Measurements from ENCODE around the gene MAGEA9B. TPM values are rescaled to one million over a fixed set of nuclear protein-coding genes. Genes with fewer than 3 reads are reported as not detected.

The MAGEA9B gene
- polyA plus RNA-seq, 3 donors: not detected

DNA sequence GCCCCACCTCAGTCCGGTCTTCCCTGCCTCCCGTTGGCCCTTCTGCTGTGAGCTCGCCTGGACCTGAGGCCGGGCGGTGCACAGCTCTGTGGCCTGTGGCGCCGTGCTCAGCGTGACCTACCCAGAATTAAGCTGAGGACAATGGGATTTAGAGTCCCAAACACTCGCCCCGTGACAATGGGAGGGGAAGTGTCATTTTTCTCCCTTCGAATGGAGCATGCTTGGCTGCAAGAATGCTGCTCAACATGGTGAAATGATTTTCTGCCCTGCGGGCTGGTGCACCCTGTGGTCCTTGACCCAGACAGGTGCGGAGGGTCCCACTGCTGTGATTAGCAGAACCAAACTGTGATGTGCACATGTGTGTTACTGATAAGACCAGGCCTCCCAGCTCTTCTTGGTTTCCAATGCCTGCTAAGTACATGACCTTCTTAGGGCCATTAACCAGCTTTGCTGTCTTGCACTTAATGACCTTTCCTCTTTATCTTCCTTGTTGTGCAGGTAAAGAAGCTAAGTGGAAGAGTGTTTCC, 45.7 kb downstream of the MAGEA9B start:
- Histone ChIP-seq H3K9me3 (replicated peaks in 1 of 2; ENCODE audit: control insufficient read depth in 1 of 2, insufficient read depth in 1 of 2, low read length in 2 of 2) (no peaks in the 10 kb centered on the region), H3K4me3 (replicated peaks in 1 of 3; ENCODE audit: low read depth in 2 of 3, low read length in 3 of 3) (peak overlapping the region; percentile 69 to 79 (median 78)), H4K20me1 (ENCODE audit: insufficient read depth, low read length) (no peaks in the 10 kb centered on the region), H3K4me2 (replicated peaks; ENCODE audit: extremely low read depth, low read length, poor library complexity, severe bottlenecking) (peak overlapping the region; percentile 83), H3K79me2 (ENCODE audit: insufficient read depth, low read length) (no peaks in the 10 kb centered on the region), H3K4me1 (ENCODE audit: control insufficient read depth in 1 of 2, insufficient read depth in 2 of 2, low read length in 2 of 2) (peaks cover 11 to 14% of the 10 kb centered on the region in 2 donors), H3K27ac (ENCODE audit: low read depth in 1 of 2, low read length in 2 of 2) (peak overlapping the region; percentile 90 to 97), H3K36me3 (replicated peaks in 1 of 2; ENCODE audit: control insufficient read depth in 1 of 2, insufficient read depth in 2 of 2, low read length in 2 of 2) (peaks cover 4 to 5% of the 10 kb centered on the region in 2 donors), H2AFZ (ENCODE audit: insufficient read depth, low read depth, low read length, poor library complexity, severe bottlenecking) (peak overlapping the region; percentile 61), H3K27me3 (ENCODE audit: control insufficient read depth in 2 of 2, insufficient read depth in 2 of 2, low read length in 2 of 2) (no peaks in the 10 kb centered on the region), H3K9ac (ENCODE audit: insufficient read depth, low read length, poor library complexity, severe bottlenecking) (peak overlapping the region; percentile 82)
- Mint-ChIP-seq H3K27ac (peak overlapping the region; percentile 99 to 100 (median 100)), H3K4me1 (peaks cover 9% of the 10 kb centered on the region), H3K27me3 (ENCODE audit: low read depth in 3 of 3) (peaks cover 0 to 1% (median 0%) of the 10 kb centered on the region in 3 donors), H3K4me3 (peak overlapping the region; percentile 84 to 91), H3K9me3 (peaks cover 0 to 15% (median 3%) of the 10 kb centered on the region in 7 donors), H3K36me3 (peaks cover 11 to 20% of the 10 kb centered on the region in 2 donors)
- DNase-seq: no peak
- intact Hi-C loops (cut with micrococcal nuclease): no loop called here
- 0% methylated on average over 7 of the region's 13 CpGs for WGBS (ENCODE audit: insufficient coverage)
- TF ChIP-seq, protein P1, sequence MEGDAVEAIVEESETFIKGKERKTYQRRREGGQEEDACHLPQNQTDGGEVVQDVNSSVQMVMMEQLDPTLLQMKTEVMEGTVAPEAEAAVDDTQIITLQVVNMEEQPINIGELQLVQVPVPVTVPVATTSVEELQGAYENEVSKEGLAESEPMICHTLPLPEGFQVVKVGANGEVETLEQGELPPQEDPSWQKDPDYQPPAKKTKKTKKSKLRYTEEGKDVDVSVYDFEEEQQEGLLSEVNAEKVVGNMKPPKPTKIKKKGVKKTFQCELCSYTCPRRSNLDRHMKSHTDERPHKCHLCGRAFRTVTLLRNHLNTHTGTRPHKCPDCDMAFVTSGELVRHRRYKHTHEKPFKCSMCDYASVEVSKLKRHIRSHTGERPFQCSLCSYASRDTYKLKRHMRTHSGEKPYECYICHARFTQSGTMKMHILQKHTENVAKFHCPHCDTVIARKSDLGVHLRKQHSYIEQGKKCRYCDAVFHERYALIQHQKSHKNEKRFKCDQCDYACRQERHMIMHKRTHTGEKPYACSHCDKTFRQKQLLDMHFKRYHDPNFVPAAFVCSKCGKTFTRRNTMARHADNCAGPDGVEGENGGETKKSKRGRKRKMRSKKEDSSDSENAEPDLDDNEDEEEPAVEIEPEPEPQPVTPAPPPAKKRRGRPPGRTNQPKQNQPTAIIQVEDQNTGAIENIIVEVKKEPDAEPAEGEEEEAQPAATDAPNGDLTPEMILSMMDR (IDR thresholded peaks at IDR 0.05): no peak

GRCh38 chrX:149540621-149541520, 46.4 kb downstream of the MAGEA9B start, which contains the start of gene EOLA1:
Gene EOLA1 (plus strand): TSS chrX:149541012. CDS start chrX:149545631, 4,619 bp downstream.
- Histone ChIP-seq H3K79me2 (ENCODE audit: insufficient read depth, low read length) (no peaks in the 10 kb centered on the region), H2AFZ (ENCODE audit: insufficient read depth, low read depth, low read length, poor library complexity, severe bottlenecking) (peak within 1 kb of the TSS; percentile 75), H4K20me1 (ENCODE audit: insufficient read depth, low read length) (no peaks in the 10 kb centered on the region), H3K36me3 (replicated peaks in 1 of 2; ENCODE audit: control insufficient read depth in 1 of 2, insufficient read depth in 2 of 2, low read length in 2 of 2) (peaks cover 4 to 5% of the 10 kb centered on the region in 2 donors), H3K9me3 (replicated peaks in 1 of 2; ENCODE audit: control insufficient read depth in 1 of 2, insufficient read depth in 1 of 2, low read length in 2 of 2) (no peaks in the 10 kb centered on the region), H3K4me2 (replicated peaks; ENCODE audit: extremely low read depth, low read length, poor library complexity, severe bottlenecking) (peak within 1 kb of the TSS; percentile 83), H3K9ac (ENCODE audit: insufficient read depth, low read length, poor library complexity, severe bottlenecking) (peak within 1 kb of the TSS; percentile 82), H3K27ac (ENCODE audit: low read depth in 1 of 2, low read length in 2 of 2) (peak within 1 kb of the TSS; percentile 90 to 97), H3K4me1 (ENCODE audit: control insufficient read depth in 1 of 2, insufficient read depth in 2 of 2, low read length in 2 of 2) (peaks cover 11 to 18% of the 10 kb centered on the region in 2 donors), H3K4me3 (replicated peaks in 1 of 3; ENCODE audit: low read depth in 2 of 3, low read length in 3 of 3) (peak within 1 kb of the TSS; percentile 69 to 81 (median 78)), H3K27me3 (ENCODE audit: control insufficient read depth in 2 of 2, insufficient read depth in 2 of 2, low read length in 2 of 2) (no peaks in the 10 kb centered on the region)
- peak within 1 kb of the TSS; percentile 99 to 100 (median 100) for H3K27ac Mint-ChIP-seq
- WGBS (ENCODE audit: insufficient coverage): 0% methylated on average over 58 of the region's 71 CpGs
- DNase-seq: peak; percentile 92 to 96 (median 95)
- TF ChIP-seq, protein P1 (IDR thresholded peaks at IDR 0.05): no peak
- peaks cover 0 to 1% (median 0%) of the 10 kb centered on the region in 3 donors for H3K27me3 Mint-ChIP-seq (ENCODE audit: low read depth in 3 of 3)
- intact Hi-C loops (cut with micrococcal nuclease): no loop called here
- H3K36me3 Mint-ChIP-seq: peaks cover 11 to 22% of the 10 kb centered on the region in 2 donors
- H3K4me3 Mint-ChIP-seq: peak within 1 kb of the TSS; percentile 84 to 91
- peaks cover 14% of the 10 kb centered on the region for H3K4me1 Mint-ChIP-seq
- H3K9me3 Mint-ChIP-seq: peaks cover 0 to 15% (median 3%) of the 10 kb centered on the region in 7 donors

Data from CD14-positive monocyte (primary cell).